SK-N-MC (cell line): ENCODE results near the gene TFR2.

Experiments used
- EZH2 ChIP-seq: fragments of 200-600 bp; sonication (generic); IDR thresholded peaks from one replicate; pipeline ENCODE4 v1.6.1; 2017; ENCODE audit warnings: antibody characterized with exemption
- POLR2AphosphoS5 ChIP-seq: IDR thresholded peaks from 2 replicates; pipeline ENCODE4 v1.6.1; 2012; ENCODE audit warnings: mild to moderate bottlenecking, low read depth, low read length, borderline replicate concordance

- TF ChIP-seq EZH2 (no peak), POLR2AphosphoS5 (no peak)
Measured at GRCh38 chr7:100687261-100687660, 45.9 kb upstream of the TFR2 start.
